ENCODE results near the gene C20orf202.
"Not testable (repeated sequence)": the region's sequence is repeated elsewhere in the genome, so short reads cannot be mapped to it uniquely, and the experiment has no call there.

C20orf202 gene

DNA sequence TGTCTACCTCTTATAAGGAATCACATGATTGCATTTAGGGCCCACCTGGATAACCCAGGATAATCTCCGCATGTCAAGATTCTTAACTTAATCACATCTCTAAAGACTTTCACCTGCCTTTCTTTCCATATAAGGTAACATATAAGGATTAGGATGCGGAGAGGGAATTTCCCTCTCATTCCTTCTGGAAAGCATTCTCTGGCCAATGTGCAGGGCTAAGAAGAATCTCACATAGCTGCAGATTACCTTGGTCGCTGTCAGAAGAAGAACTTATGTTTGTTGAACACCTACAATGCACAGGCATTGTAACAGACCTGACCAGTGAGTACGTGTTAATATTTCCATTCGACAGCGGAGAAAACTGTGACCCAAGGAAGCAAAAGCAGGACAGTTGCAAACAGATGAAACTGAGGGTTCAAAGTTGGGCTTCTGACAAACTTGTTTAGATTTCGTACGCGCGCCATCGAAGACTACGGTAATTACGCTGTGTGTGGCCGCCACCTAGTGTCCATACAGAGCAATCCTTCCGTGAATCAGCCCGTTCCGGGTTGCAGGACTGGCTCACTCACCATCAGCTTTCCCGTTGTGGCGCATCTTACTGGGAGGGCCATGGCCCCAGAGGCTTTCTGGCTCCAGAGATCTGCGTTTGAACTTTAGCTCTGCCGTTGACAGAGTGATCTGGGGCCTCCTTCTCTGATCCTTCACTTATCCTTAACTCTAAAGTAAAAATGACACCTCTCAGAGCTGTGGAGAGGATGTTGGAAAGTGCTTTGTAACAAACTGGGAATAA, 9.5 kb downstream of the C20orf202 start:
- peak; percentile 72 for DNase-seq
- peaks cover 37% of the 10 kb centered on the region for H3K27me3 Mint-ChIP-seq (ENCODE audit: low read depth, poor library complexity)
- no peak overlapping the region for H3K27ac Mint-ChIP-seq
- H3K36me3 Mint-ChIP-seq (ENCODE audit: low read depth) = no peaks in the 10 kb centered on the region
- peak overlapping the region; percentile 43 for H3K4me3 Mint-ChIP-seq
- peaks cover 9% of the 10 kb centered on the region for H3K9me3 Mint-ChIP-seq
- peaks cover 23% of the 10 kb centered on the region for H3K4me1 Mint-ChIP-seq
- peak; percentile 74 for TF ChIP-seq CTCF (IDR thresholded peaks at IDR 0.05)

- H3K27me3 Mint-ChIP-seq (ENCODE audit: low read depth, poor library complexity) = peaks cover 28% of the 10 kb centered on the region
- no peaks in the 10 kb centered on the region for H3K36me3 Mint-ChIP-seq (ENCODE audit: low read depth)
- peaks cover 19% of the 10 kb centered on the region for H3K9me3 Mint-ChIP-seq
- H3K27ac Mint-ChIP-seq = no peak overlapping the region
- TF ChIP-seq CTCF (IDR thresholded peaks at IDR 0.05) = no peak
- no peak overlapping the region for H3K4me3 Mint-ChIP-seq
- peaks cover 23% of the 10 kb centered on the region for H3K4me1 Mint-ChIP-seq
- DNase-seq = no peak
Measured at GRCh38 chr20:1214838-1215261, 11.6 kb downstream of the C20orf202 start.

- no peak for TF ChIP-seq CTCF (IDR thresholded peaks at IDR 0.05)
- Mint-ChIP-seq H3K9me3 (peaks cover 20% of the 10 kb centered on the region), H3K4me3 (no peak overlapping the region), H3K27me3 (ENCODE audit: low read depth, poor library complexity) (peaks cover 31% of the 10 kb centered on the region), H3K36me3 (ENCODE audit: low read depth) (no peaks in the 10 kb centered on the region), H3K27ac (no peak overlapping the region), H3K4me1 (peaks cover 23% of the 10 kb centered on the region)
- DNase-seq = no peak
Measured at GRCh38 chr20:1215386-1216170, 12.3 kb downstream of the C20orf202 start.

GRCh38 chr20:1216527-1217427, 13.5 kb downstream of the C20orf202 start:
- Mint-ChIP-seq H3K9me3 (peaks cover 25% of the 10 kb centered on the region), H3K27me3 (ENCODE audit: low read depth, poor library complexity) (peaks cover 34% of the 10 kb centered on the region), H3K4me1 (peaks cover 23% of the 10 kb centered on the region)
- H3K36me3 Mint-ChIP-seq (ENCODE audit: low read depth); H3K4me3 Mint-ChIP-seq; DNase-seq; H3K27ac Mint-ChIP-seq: not testable (repeated sequence)

GRCh38 chr20:1222750-1223149, 19.5 kb downstream of the C20orf202 start:
- H3K4me3 Mint-ChIP-seq; DNase-seq; H3K4me1 Mint-ChIP-seq; H3K36me3 Mint-ChIP-seq (ENCODE audit: low read depth); H3K27ac Mint-ChIP-seq: not testable (repeated sequence)
- peaks cover 49% of the 10 kb centered on the region for H3K27me3 Mint-ChIP-seq (ENCODE audit: low read depth, poor library complexity)
- H3K9me3 Mint-ChIP-seq = peaks cover 26% of the 10 kb centered on the region

DNA sequence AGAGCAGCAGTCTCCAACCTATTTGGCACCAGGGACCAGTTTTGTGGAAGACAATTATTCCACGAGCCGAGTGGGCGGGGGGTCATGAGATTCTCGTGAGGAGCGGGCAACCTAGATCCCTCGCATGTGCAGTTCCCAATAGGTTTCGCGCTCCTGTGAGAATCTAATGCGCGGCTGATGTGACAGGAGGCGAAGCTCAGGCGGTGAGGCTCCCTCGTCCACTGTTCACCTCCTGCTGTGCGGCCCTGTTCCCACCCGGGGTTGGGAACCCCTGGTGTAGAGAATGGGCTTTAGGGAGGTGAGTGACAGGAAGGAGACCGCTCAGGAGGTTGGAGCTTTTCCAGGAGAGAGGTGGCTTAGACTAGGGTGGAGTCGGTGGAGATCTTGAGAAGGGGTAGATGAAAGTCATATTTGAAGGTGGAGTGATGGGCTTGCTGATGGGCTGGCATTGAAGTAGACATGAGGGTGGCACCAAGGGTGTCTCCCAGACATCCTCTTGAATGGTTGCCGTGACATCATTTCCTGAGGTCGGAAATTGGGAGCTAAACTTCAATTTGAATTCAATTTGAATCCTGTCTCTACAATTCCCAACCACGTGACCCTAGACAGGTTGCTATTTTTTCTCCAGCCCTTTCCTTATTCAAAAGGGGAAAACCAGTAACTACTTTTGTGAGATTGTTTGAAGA, 21.1 kb downstream of the C20orf202 start:
- peak overlapping the region; percentile 24 for H3K4me3 Mint-ChIP-seq
- DNase-seq = no peak

More for the DNA sequence above, 21.1 kb downstream of the C20orf202 start:
- no peak for TF ChIP-seq CTCF (IDR thresholded peaks at IDR 0.05)
- Mint-ChIP-seq H3K27ac (no peak overlapping the region), H3K4me1 (peaks cover 4% of the 10 kb centered on the region), H3K27me3 (ENCODE audit: low read depth, poor library complexity) (peaks cover 60% of the 10 kb centered on the region), H3K9me3 (peaks cover 15% of the 10 kb centered on the region), H3K36me3 (ENCODE audit: low read depth) (no peaks in the 10 kb centered on the region)

Data from nephron progenitor cell (in vitro differentiated cells).